Measurements from ENCODE around the gene STK11. TPM values are rescaled to one million over a fixed set of nuclear protein-coding genes. Genes with fewer than 3 reads are reported as not detected.
A peak's percentile ranks its signal among the peaks of the same experiment; 100 is the strongest.

Gene STK11
- total RNA-seq, 4 donors from 2014 or later: 91.5 to 194 (median 149) TPM

DNA sequence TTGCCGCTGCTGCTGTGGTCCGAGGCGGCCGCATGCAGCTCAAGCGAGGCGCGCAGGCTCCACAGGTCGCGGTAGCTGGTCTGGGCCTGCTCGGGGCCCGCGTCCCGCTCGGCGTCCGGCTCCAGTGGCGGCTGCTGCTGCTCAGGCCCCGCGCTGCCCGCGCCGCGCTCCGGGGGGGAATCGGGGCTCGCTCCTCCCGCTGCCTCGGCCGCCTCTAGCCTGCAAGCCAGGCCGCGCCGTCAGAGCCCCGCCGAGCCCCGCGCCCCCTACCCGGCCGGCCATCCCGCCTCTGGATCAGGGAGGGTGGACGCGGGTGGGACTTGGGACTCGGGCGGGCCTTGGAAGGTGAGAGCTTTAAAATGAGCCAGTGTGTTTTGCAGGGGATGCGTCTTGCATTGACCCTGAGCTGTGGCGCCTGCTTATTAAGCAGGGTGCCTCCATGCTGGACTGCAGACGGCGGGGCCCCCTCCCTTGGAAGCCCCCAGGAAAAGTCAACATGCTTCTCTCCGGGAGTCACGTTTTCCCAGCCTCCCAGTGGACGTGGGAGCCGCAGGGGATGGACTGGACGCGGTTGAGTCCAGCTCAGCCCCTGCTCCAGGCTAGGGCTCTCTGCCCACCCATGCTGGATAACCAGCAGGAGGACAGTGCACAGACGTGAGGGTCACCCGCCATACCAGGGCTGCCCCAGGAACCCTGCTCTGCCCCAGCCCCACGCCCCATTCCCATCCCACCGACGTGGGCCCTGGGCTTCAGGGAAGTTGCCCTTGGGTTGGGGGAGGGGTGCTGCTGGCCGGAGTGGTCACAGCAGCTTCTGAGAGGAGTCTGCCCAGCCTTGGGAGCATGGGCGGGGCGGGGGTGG, 24.6 kb downstream of the STK11 start:
- intact Hi-C loops (cut with DNase I; ENCODE audit: low total_unique reads): no loop called here
- ATAC-seq: no peak
- in situ Hi-C loops (cut with MboI; ENCODE audit: low sequenced_read_pairs in 4 of 4): no loop called here

GRCh38 chr19:1230783-1231489, 25.4 kb downstream of the STK11 start:
- peaks cover 0 to under 1% (median 0%) of the 10 kb centered on the region in 3 donors for H3K27me3 ChIP-seq
- no peaks in the 10 kb centered on the region for H3K9me3 ChIP-seq
- in situ Hi-C loops (cut with MboI; ENCODE audit: low sequenced_read_pairs in 4 of 4) (no loop called here), intact Hi-C loops (cut with DNase I; ENCODE audit: low total_unique reads) (no loop called here)
- no peak for DNase-seq
- TF ChIP-seq CTCF (IDR thresholded peaks at IDR 0.05 in 4 of 5, conservative IDR thresholded peaks at IDR 0.05 in 1 of 5) (no peak), POLR2A (IDR thresholded peaks at IDR 0.05) (no peak)
- H3K4me3 ChIP-seq: no peak overlapping the region
- peaks cover 0 to 15% of the 10 kb centered on the region in 2 donors for H3K36me3 ChIP-seq
- no peak for ATAC-seq
- no peak overlapping the region for H3K27ac ChIP-seq
- no peaks in the 10 kb centered on the region for H3K4me1 ChIP-seq

More for the DNA sequence above, 24.6 kb downstream of the STK11 start:
- H3K4me3 ChIP-seq: no peak overlapping the region
- H3K36me3 ChIP-seq: peaks cover 0 to 17% of the 10 kb centered on the region in 2 donors
- no peaks in the 10 kb centered on the region for H3K27me3 ChIP-seq
- DNase-seq: no peak
- no peaks in the 10 kb centered on the region for H3K9me3 ChIP-seq
- H3K4me1 ChIP-seq: no peaks in the 10 kb centered on the region
- TF ChIP-seq POLR2A (IDR thresholded peaks at IDR 0.05) (no peak), CTCF (IDR thresholded peaks at IDR 0.05 in 4 of 5, conservative IDR thresholded peaks at IDR 0.05 in 1 of 5) (no peak)
- H3K27ac ChIP-seq: no peak overlapping the region

DNA sequence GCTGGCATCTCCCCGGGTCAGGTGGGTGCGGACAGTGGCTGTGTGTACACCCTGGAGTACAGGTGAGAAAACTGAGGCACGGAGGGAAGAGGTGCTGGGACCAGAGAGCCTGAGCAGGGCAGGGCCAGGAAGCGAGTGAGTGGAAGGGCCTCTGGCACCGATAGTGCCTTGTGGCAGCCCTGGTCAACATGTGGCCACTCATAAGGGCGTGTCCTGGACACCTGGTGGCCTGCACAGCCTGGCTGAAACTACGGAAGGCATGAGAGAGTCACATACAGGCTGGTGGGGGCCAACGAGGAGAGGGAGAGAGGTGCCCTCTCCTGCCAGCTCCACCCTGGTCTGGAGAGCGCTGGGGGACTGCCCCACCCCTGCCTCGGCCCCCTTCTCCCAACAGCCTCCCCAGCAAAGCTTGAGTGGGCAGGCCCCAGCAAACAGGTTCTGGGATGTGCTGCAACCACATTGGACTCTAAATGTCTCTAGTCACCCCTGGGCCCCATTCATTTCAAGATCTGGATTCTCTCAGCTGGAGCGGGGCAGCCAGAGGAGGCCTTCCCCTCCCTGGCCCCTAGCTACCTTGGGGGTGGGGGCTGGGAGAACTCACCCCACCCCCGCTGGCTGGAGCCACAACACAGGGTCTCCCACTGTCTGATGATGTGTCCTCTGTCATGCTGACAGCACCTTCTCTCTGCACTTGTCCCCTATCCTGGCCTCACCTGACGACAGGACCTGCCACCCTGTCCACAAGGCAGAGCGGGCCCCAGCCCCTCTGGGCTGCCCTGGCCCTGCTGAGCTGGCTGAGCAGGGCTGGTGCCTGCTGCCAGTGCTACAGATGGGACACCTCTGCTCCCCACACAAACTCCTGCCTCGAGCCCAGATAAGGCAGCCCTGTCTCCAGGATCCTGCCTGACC, 26.4 kb downstream of the STK11 start:
- peak overlapping the region in 2 of 4 donors; percentile 0 to 40 for H3K27ac ChIP-seq
- no peak overlapping the region for H3K4me3 ChIP-seq
- no peaks in the 10 kb centered on the region for H3K9me3 ChIP-seq
- intact Hi-C loops (cut with DNase I; ENCODE audit: low total_unique reads): no loop called here
- DNase-seq (no peak), ATAC-seq (peak in 1 of 2 donors; percentile 25)
- TF ChIP-seq POLR2A (IDR thresholded peaks at IDR 0.05) (no peak), CTCF (IDR thresholded peaks at IDR 0.05 in 4 of 5, conservative IDR thresholded peaks at IDR 0.05 in 1 of 5) (no peak)
- H3K27me3 ChIP-seq: peaks cover under 1 to 6% (median 4%) of the 10 kb centered on the region in 3 donors
- H3K4me1 ChIP-seq: peaks cover 2% of the 10 kb centered on the region in 2 donors
- H3K36me3 ChIP-seq: peaks cover 0 to 4% of the 10 kb centered on the region in 2 donors
- in situ Hi-C loops (cut with MboI; ENCODE audit: low sequenced_read_pairs in 4 of 4): no loop called here

GRCh38 chr19:1232652-1233072, 27.1 kb downstream of the STK11 start:
- Histone ChIP-seq H3K4me3 (no peak overlapping the region), H3K27ac (peak overlapping the region in 1 of 4 donors; percentile 40), H3K27me3 (peaks cover 4 to 6% (median 5%) of the 10 kb centered on the region in 3 donors), H3K9me3 (no peaks in the 10 kb centered on the region), H3K4me1 (peaks cover 3 to 7% of the 10 kb centered on the region in 2 donors), H3K36me3 (no peaks in the 10 kb centered on the region)
- intact Hi-C loops (cut with DNase I; ENCODE audit: low total_unique reads) (no loop called here), in situ Hi-C loops (cut with MboI; ENCODE audit: low sequenced_read_pairs in 4 of 4) (no loop called here)
- no peak for TF ChIP-seq CTCF (IDR thresholded peaks at IDR 0.05 in 4 of 5, conservative IDR thresholded peaks at IDR 0.05 in 1 of 5)
- no peak for TF ChIP-seq POLR2A (IDR thresholded peaks at IDR 0.05)
- ATAC-seq (no peak), DNase-seq (no peak)

Measured in gastrocnemius medialis (tissue), 4 donors.